GM23248 (cell line): ENCODE data around the gene PICALM.

Experiments
- EZH2 ChIP-seq: fragments of 200-600 bp; sonication (generic); IDR thresholded peaks from 2 replicates; pipeline ENCODE4 v1.6.1; 2018; ENCODE audit warnings: antibody characterized with exemption, mild to moderate bottlenecking; ENCODE audit not compliant: insufficient read depth, poor library complexity, severe bottlenecking
- EZH2phosphoT487 ChIP-seq: fragments of 200-600 bp; sonication (generic); IDR thresholded peaks from 2 replicates; pipeline ENCODE4 v1.6.1; 2018; ENCODE audit warnings: antibody characterized with exemption, moderate library complexity, mild to moderate bottlenecking, low read depth; ENCODE audit not compliant: insufficient read depth

GRCh38 chr11:85988780-85989179 lies 80.1 kb downstream of the PICALM start:
- TF ChIP-seq EZH2phosphoT487 (no peak), EZH2 (no peak)
